ENCODE data around the gene CNTRL. TPM values are rescaled to one million over a fixed set of nuclear protein-coding genes. Genes with fewer than 3 reads are reported as not detected.
"Not testable (repeated sequence)": the region's sequence is repeated elsewhere in the genome, so short reads cannot be mapped to it uniquely, and the experiment has no call there.

The CNTRL gene, protein sequence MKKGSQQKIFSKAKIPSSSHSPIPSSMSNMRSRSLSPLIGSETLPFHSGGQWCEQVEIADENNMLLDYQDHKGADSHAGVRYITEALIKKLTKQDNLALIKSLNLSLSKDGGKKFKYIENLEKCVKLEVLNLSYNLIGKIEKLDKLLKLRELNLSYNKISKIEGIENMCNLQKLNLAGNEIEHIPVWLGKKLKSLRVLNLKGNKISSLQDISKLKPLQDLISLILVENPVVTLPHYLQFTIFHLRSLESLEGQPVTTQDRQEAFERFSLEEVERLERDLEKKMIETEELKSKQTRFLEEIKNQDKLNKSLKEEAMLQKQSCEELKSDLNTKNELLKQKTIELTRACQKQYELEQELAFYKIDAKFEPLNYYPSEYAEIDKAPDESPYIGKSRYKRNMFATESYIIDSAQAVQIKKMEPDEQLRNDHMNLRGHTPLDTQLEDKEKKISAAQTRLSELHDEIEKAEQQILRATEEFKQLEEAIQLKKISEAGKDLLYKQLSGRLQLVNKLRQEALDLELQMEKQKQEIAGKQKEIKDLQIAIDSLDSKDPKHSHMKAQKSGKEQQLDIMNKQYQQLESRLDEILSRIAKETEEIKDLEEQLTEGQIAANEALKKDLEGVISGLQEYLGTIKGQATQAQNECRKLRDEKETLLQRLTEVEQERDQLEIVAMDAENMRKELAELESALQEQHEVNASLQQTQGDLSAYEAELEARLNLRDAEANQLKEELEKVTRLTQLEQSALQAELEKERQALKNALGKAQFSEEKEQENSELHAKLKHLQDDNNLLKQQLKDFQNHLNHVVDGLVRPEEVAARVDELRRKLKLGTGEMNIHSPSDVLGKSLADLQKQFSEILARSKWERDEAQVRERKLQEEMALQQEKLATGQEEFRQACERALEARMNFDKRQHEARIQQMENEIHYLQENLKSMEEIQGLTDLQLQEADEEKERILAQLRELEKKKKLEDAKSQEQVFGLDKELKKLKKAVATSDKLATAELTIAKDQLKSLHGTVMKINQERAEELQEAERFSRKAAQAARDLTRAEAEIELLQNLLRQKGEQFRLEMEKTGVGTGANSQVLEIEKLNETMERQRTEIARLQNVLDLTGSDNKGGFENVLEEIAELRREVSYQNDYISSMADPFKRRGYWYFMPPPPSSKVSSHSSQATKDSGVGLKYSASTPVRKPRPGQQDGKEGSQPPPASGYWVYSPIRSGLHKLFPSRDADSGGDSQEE (N-terminal part only)
- total RNA-seq (7.9 and 10.8 TPM in 2 replicates), polyA plus RNA-seq (3.4 and 4.3 TPM in 2 replicates)

GRCh38 chr9:121074370-121075250, at the start of gene CNTRL:
Gene CNTRL (plus strand): TSS chr9:121074955. CDS start chr9:121088327, 13,372 bp downstream.
- WGBS (ENCODE audit: low lambda C conversion rate, missing lambda C conversion rate), result 1% methylated on average over 78 of the region's 85 CpGs
- peak; percentile 93 for DNase-seq (ENCODE audit: low spot score)
- TF ChIP-seq EZH2phosphoT487 (IDR thresholded peaks at IDR 0.05; ENCODE audit: low read depth, severe bottlenecking, unreplicated experiment) (no peak), CTCF (IDR thresholded peaks at IDR 0.05; ENCODE audit: poor library complexity) (no peak), EZH2 (IDR thresholded peaks at IDR 0.05; ENCODE audit: borderline replicate concordance) (no peak)
- H3K27ac ChIP-seq, result peak within 1 kb of the TSS; percentile 93
- peak within 1 kb of the TSS; percentile 62 for H3K4me3 ChIP-seq
- H3K27me3 ChIP-seq, result peaks cover 6% of the 10 kb centered on the region
- no peaks in the 10 kb centered on the region for H3K36me3 ChIP-seq (replicated peaks; ENCODE audit: insufficient read depth, low read depth)
- peak within 1 kb of the TSS; percentile 86 for H3K4me2 ChIP-seq
- no peaks in the 10 kb centered on the region for H3K9me2 ChIP-seq (replicated peaks; ENCODE audit: insufficient read depth)
- H3K4me1 ChIP-seq (ENCODE audit: insufficient read depth), result peaks cover 8% of the 10 kb centered on the region
- no peaks in the 10 kb centered on the region for H4K20me1 ChIP-seq (ENCODE audit: insufficient read depth, poor library complexity, severe bottlenecking)
- H3K9me3 ChIP-seq (ENCODE audit: low read depth), result no peaks in the 10 kb centered on the region
- no peaks in the 10 kb centered on the region for H3K79me2 ChIP-seq
- H2AFZ ChIP-seq, result peak within 1 kb of the TSS; percentile 96

GRCh38 chr9:121026260-121026691, 48.5 kb upstream of the CNTRL start:
- Histone ChIP-seq H3K36me3 (replicated peaks; ENCODE audit: insufficient read depth, low read depth) (no peaks in the 10 kb centered on the region), H2AFZ (no peak overlapping the region), H3K79me2 (no peaks in the 10 kb centered on the region), H3K4me3 (no peak overlapping the region), H3K27ac (no peak overlapping the region), H3K9me3 (ENCODE audit: low read depth) (no peaks in the 10 kb centered on the region), H3K4me1 (ENCODE audit: insufficient read depth) (no peaks in the 10 kb centered on the region), H3K4me2 (no peak overlapping the region), H3K9me2 (replicated peaks; ENCODE audit: insufficient read depth) (no peaks in the 10 kb centered on the region), H3K27me3 (no peaks in the 10 kb centered on the region), H4K20me1 (ENCODE audit: insufficient read depth, poor library complexity, severe bottlenecking) (no peaks in the 10 kb centered on the region)
- WGBS (ENCODE audit: low lambda C conversion rate, missing lambda C conversion rate), result 79% methylated on average over 3 of the region's 3 CpGs
- TF ChIP-seq CTCF (IDR thresholded peaks at IDR 0.05; ENCODE audit: poor library complexity), result no peak
- TF ChIP-seq EZH2 (IDR thresholded peaks at IDR 0.05; ENCODE audit: borderline replicate concordance), result no peak
- no peak for TF ChIP-seq EZH2phosphoT487 (IDR thresholded peaks at IDR 0.05; ENCODE audit: low read depth, severe bottlenecking, unreplicated experiment)
- DNase-seq (ENCODE audit: low spot score), result no peak

- H2AFZ ChIP-seq, result no peak overlapping the region
- no peaks in the 10 kb centered on the region for H3K4me1 ChIP-seq (ENCODE audit: insufficient read depth)
- H3K27ac ChIP-seq, result no peak overlapping the region
- no peaks in the 10 kb centered on the region for H4K20me1 ChIP-seq (ENCODE audit: insufficient read depth, poor library complexity, severe bottlenecking)
- H3K79me2 ChIP-seq, result no peaks in the 10 kb centered on the region
- no peak overlapping the region for H3K4me2 ChIP-seq
- H3K27me3 ChIP-seq, result no peaks in the 10 kb centered on the region
- no peaks in the 10 kb centered on the region for H3K36me3 ChIP-seq (replicated peaks; ENCODE audit: insufficient read depth, low read depth)
- H3K4me3 ChIP-seq, result no peak overlapping the region
- H3K9me2 ChIP-seq (replicated peaks; ENCODE audit: insufficient read depth), result no peaks in the 10 kb centered on the region
- no peaks in the 10 kb centered on the region for H3K9me3 ChIP-seq (ENCODE audit: low read depth)
- TF ChIP-seq EZH2phosphoT487 (IDR thresholded peaks at IDR 0.05; ENCODE audit: low read depth, severe bottlenecking, unreplicated experiment) (no peak), CTCF (IDR thresholded peaks at IDR 0.05; ENCODE audit: poor library complexity) (no peak), EZH2 (IDR thresholded peaks at IDR 0.05; ENCODE audit: borderline replicate concordance) (no peak)
- DNase-seq (ENCODE audit: low spot score), result no peak
Observed at GRCh38 chr9:121026768-121027167, 48.0 kb upstream of the CNTRL start.

DNA sequence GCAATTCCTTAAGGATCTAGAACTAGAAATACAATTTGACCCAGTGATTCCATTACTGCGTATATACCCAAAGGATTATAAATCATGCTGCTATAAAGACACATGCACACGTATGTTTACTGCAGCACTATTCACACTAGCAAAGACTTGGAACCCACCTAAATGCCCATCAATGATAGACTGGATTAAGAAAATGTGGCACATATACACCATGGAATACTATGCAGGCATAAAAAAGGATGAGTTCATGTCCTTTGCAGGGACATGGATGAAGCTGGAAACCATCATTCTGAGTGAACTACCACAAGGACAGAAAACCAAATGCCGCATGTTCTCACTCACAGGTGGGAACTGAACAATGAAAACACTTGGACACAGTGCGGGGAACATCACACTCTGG, 46.5 kb upstream of the CNTRL start:
- 75% methylated on average over 4 of the region's 4 CpGs for WGBS (ENCODE audit: low lambda C conversion rate, missing lambda C conversion rate)
- not testable (repeated sequence) for H3K9me3 ChIP-seq (ENCODE audit: low read depth); H2AFZ ChIP-seq

More for the DNA sequence above, 46.5 kb upstream of the CNTRL start:
- H3K27ac ChIP-seq; H3K9me2 ChIP-seq (replicated peaks; ENCODE audit: insufficient read depth); H4K20me1 ChIP-seq (ENCODE audit: insufficient read depth, poor library complexity, severe bottlenecking); H3K4me1 ChIP-seq (ENCODE audit: insufficient read depth); H3K4me3 ChIP-seq; DNase-seq (ENCODE audit: low spot score); H3K79me2 ChIP-seq; H3K4me2 ChIP-seq; H3K36me3 ChIP-seq (replicated peaks; ENCODE audit: insufficient read depth, low read depth); H3K27me3 ChIP-seq: not testable (repeated sequence)

Data from hepatocyte (in vitro differentiated cells).